T-helper 1 cell treated with Interleukin-12 subunit alpha and Interleukin-12 subunit beta and Interleukin-4 antibody, amounts not matched to agents 30 μg/mL and 1 μg/mL, for 36 hours (primary cell): Measurements from ENCODE around the gene ITGB3.
A peak's percentile ranks its signal among the peaks of the same experiment; 100 is the strongest.
"Not testable (repeated sequence)": the region's sequence is repeated elsewhere in the genome, so short reads cannot be mapped to it uniquely, and the experiment has no call there.

Experiments used
- H3K27ac Mint-ChIP-seq: one replicate; pipeline ENCODE4 v1.8.0; 2021; ENCODE audit warnings: mild to moderate bottlenecking, mixed read lengths
- H3K27me3 Mint-ChIP-seq: one replicate; pipeline ENCODE4 v1.8.0; 2021; ENCODE audit warnings: low read depth, mixed read lengths
- H3K36me3 Mint-ChIP-seq: one replicate; pipeline ENCODE4 v1.8.0; 2021; ENCODE audit warnings: low read depth, mixed read lengths
- H3K4me1 Mint-ChIP-seq: one replicate; pipeline ENCODE4 v1.8.0; 2021; ENCODE audit warnings: low read depth, mixed read lengths
- H3K4me3 Mint-ChIP-seq: one replicate; pipeline ENCODE4 v1.8.0; 2021; ENCODE audit warnings: mild to moderate bottlenecking, moderate library complexity, mixed read lengths
- H3K9me3 Mint-ChIP-seq: one replicate; pipeline ENCODE4 v1.8.0; 2021; ENCODE audit warnings: mixed read lengths

The ITGB3 gene

GRCh38 chr17:47217279-47217678, 36.3 kb upstream of the ITGB3 start:
- Mint-ChIP-seq H3K4me1 (peaks cover 33% of the 10 kb centered on the region), H3K27ac (peak overlapping the region; percentile 20), H3K27me3 (peaks cover 33% of the 10 kb centered on the region)
- not testable (repeated sequence) for H3K36me3 Mint-ChIP-seq, H3K9me3 Mint-ChIP-seq, H3K4me3 Mint-ChIP-seq

GRCh38 chr17:47218896-47219430, 34.7 kb upstream of the ITGB3 start:
- Mint-ChIP-seq H3K27me3 (peaks cover 19% of the 10 kb centered on the region), H3K9me3 (peaks cover 1% of the 10 kb centered on the region), H3K4me1 (peaks cover 37% of the 10 kb centered on the region), H3K4me3 (no peak overlapping the region), H3K27ac (peak overlapping the region; percentile 15), H3K36me3 (peaks cover under 1% of the 10 kb centered on the region)

GRCh38 chr17:47219621-47220475, 33.8 kb upstream of the ITGB3 start:
- Mint-ChIP-seq H3K4me3 (no peak overlapping the region), H3K36me3 (peaks cover 1% of the 10 kb centered on the region), H3K9me3 (peaks cover 3% of the 10 kb centered on the region), H3K27ac (no peak overlapping the region), H3K4me1 (peaks cover 37% of the 10 kb centered on the region), H3K27me3 (peaks cover 13% of the 10 kb centered on the region)

GRCh38 chr17:47220531-47220999, 33.1 kb upstream of the ITGB3 start:
- Mint-ChIP-seq H3K4me3 (peak overlapping the region; percentile 4), H3K9me3 (peaks cover 3% of the 10 kb centered on the region), H3K4me1 (peaks cover 37% of the 10 kb centered on the region), H3K27ac (peak overlapping the region; percentile 45), H3K27me3 (peaks cover 7% of the 10 kb centered on the region), H3K36me3 (peaks cover 1% of the 10 kb centered on the region)

GRCh38 chr17:47221154-47221553, 32.5 kb upstream of the ITGB3 start:
- Mint-ChIP-seq H3K27me3 (peaks cover 5% of the 10 kb centered on the region), H3K9me3 (peaks cover 3% of the 10 kb centered on the region), H3K36me3 (peaks cover 1% of the 10 kb centered on the region), H3K27ac (no peak overlapping the region), H3K4me1 (peaks cover 37% of the 10 kb centered on the region), H3K4me3 (no peak overlapping the region)

- Mint-ChIP-seq H3K27me3 (peaks cover 5% of the 10 kb centered on the region), H3K4me3 (no peak overlapping the region), H3K4me1 (peaks cover 31% of the 10 kb centered on the region), H3K36me3 (peaks cover 1% of the 10 kb centered on the region), H3K9me3 (peaks cover 3% of the 10 kb centered on the region), H3K27ac (no peak overlapping the region)
Observed at GRCh38 chr17:47222047-47222446, 31.6 kb upstream of the ITGB3 start.

GRCh38 chr17:47223007-47223406, 30.6 kb upstream of the ITGB3 start:
- no peak overlapping the region for H3K27ac Mint-ChIP-seq
- H3K27me3 Mint-ChIP-seq = peaks cover 5% of the 10 kb centered on the region
- no peak overlapping the region for H3K4me3 Mint-ChIP-seq
- H3K9me3 Mint-ChIP-seq = peaks cover 3% of the 10 kb centered on the region
- H3K36me3 Mint-ChIP-seq = peaks cover 1% of the 10 kb centered on the region
- H3K4me1 Mint-ChIP-seq = peaks cover 27% of the 10 kb centered on the region

GRCh38 chr17:47223460-47223859, 30.2 kb upstream of the ITGB3 start:
- H3K4me1 Mint-ChIP-seq = peaks cover 26% of the 10 kb centered on the region
- peaks cover 3% of the 10 kb centered on the region for H3K9me3 Mint-ChIP-seq
- H3K36me3 Mint-ChIP-seq = peaks cover 1% of the 10 kb centered on the region
- no peak overlapping the region for H3K4me3 Mint-ChIP-seq
- no peak overlapping the region for H3K27ac Mint-ChIP-seq
- H3K27me3 Mint-ChIP-seq = peaks cover 5% of the 10 kb centered on the region

- H3K4me1 Mint-ChIP-seq = peaks cover 20% of the 10 kb centered on the region
- H3K27ac Mint-ChIP-seq, H3K4me3 Mint-ChIP-seq, H3K36me3 Mint-ChIP-seq, H3K27me3 Mint-ChIP-seq, H3K9me3 Mint-ChIP-seq: not testable (repeated sequence)
Observed at GRCh38 chr17:47224077-47224476, 29.6 kb upstream of the ITGB3 start.

GRCh38 chr17:47224966-47225365, 28.7 kb upstream of the ITGB3 start:
- Mint-ChIP-seq H3K4me3 (no peak overlapping the region), H3K4me1 (peaks cover 23% of the 10 kb centered on the region), H3K27me3 (peaks cover 5% of the 10 kb centered on the region), H3K27ac (no peak overlapping the region), H3K36me3 (peaks cover 1% of the 10 kb centered on the region), H3K9me3 (peaks cover 3% of the 10 kb centered on the region)

- Mint-ChIP-seq H3K9me3 (peaks cover 3% of the 10 kb centered on the region), H3K36me3 (peaks cover 1% of the 10 kb centered on the region), H3K4me3 (no peak overlapping the region), H3K27ac (no peak overlapping the region), H3K4me1 (peaks cover 24% of the 10 kb centered on the region), H3K27me3 (peaks cover 8% of the 10 kb centered on the region)
Observed at GRCh38 chr17:47225436-47225858, 28.2 kb upstream of the ITGB3 start.

- no peak overlapping the region for H3K27ac Mint-ChIP-seq
- H3K27me3 Mint-ChIP-seq = peaks cover 12% of the 10 kb centered on the region
- H3K4me3 Mint-ChIP-seq = no peak overlapping the region
- peaks cover 3% of the 10 kb centered on the region for H3K9me3 Mint-ChIP-seq
- peaks cover 23% of the 10 kb centered on the region for H3K4me1 Mint-ChIP-seq
- H3K36me3 Mint-ChIP-seq = peaks cover 1% of the 10 kb centered on the region
Observed at GRCh38 chr17:47225911-47226688, 27.5 kb upstream of the ITGB3 start.

GRCh38 chr17:47227862-47228261, 25.8 kb upstream of the ITGB3 start:
- H3K27ac Mint-ChIP-seq = no peak overlapping the region
- H3K36me3 Mint-ChIP-seq = peaks cover 1% of the 10 kb centered on the region
- H3K27me3 Mint-ChIP-seq = peaks cover 15% of the 10 kb centered on the region
- peaks cover 18% of the 10 kb centered on the region for H3K4me1 Mint-ChIP-seq
- peaks cover 3% of the 10 kb centered on the region for H3K9me3 Mint-ChIP-seq
- no peak overlapping the region for H3K4me3 Mint-ChIP-seq

- Mint-ChIP-seq H3K4me3 (peak overlapping the region; percentile 29), H3K27me3 (peaks cover 15% of the 10 kb centered on the region), H3K9me3 (no peaks in the 10 kb centered on the region), H3K4me1 (peaks cover 15% of the 10 kb centered on the region), H3K36me3 (no peaks in the 10 kb centered on the region), H3K27ac (no peak overlapping the region)
Observed at GRCh38 chr17:47229535-47230443, 23.8 kb upstream of the ITGB3 start.
